OCI-LY1 (cell line): ENCODE data around the gene CLEC12A.
A peak's percentile ranks its signal among the peaks of the same experiment; 100 is the strongest.

Source experiments
- H2AFZ ChIP-seq: fragments of 200-600 bp; sonication (generic), shearing (Covaris generic); 2 replicates; pipeline ENCODE4 v1.6.0; 2014; ENCODE audit warnings: antibody characterized with exemption, mild to moderate bottlenecking, low read length
- H3F3A ChIP-seq: fragments of 200-600 bp; sonication (generic), shearing (Covaris generic); 2 replicates; pipeline ENCODE4 v1.6.0; 2014; ENCODE audit warnings: mild to moderate bottlenecking, antibody characterized with exemption, low read length, moderate library complexity; ENCODE audit not compliant: insufficient read depth
- H3K27ac ChIP-seq: fragments of 200-600 bp; sonication (generic); 2 replicates; pipeline ENCODE4 v1.5.1; 2014; ENCODE audit warnings: low read length, mixed run types, mild to moderate bottlenecking, low read depth; ENCODE audit not compliant: poor library complexity, severe bottlenecking
- H3K27me3 ChIP-seq: fragments of 200-600 bp; sonication (generic); 2 replicates; pipeline ENCODE4 v1.6.0; 2014; ENCODE audit warnings: antibody characterized with exemption, mild to moderate bottlenecking, low read length, moderate library complexity; ENCODE audit not compliant: insufficient read depth
- H3K36me3 ChIP-seq: fragments of 200-600 bp; sonication (generic); 2 replicates; pipeline ENCODE4 v1.6.1; 2014; ENCODE audit warnings: mild to moderate bottlenecking, antibody characterized with exemption, low read length, moderate library complexity, mixed read lengths; ENCODE audit not compliant: insufficient read depth
- H3K4me1 ChIP-seq: fragments of 200-600 bp; sonication (generic); 2 replicates; pipeline ENCODE4 v1.5.1; 2014; ENCODE audit warnings: mild to moderate bottlenecking, low read length, moderate library complexity; ENCODE audit not compliant: insufficient read depth, severe bottlenecking
- H3K4me2 ChIP-seq: fragments of 200-600 bp; sonication (generic), shearing (Covaris generic); 2 replicates; pipeline ENCODE4 v1.6.1; 2014; ENCODE audit warnings: low read length
- H3K4me3 ChIP-seq: fragments of 200-600 bp; sonication (generic); 2 replicates; pipeline ENCODE4 v1.5.1; 2014; ENCODE audit warnings: low read length, low read depth, mild to moderate bottlenecking, mixed read lengths; ENCODE audit not compliant: poor library complexity, severe bottlenecking
- H3K79me2 ChIP-seq: fragments of 200-600 bp; shearing (Covaris generic); 2 replicates; pipeline ENCODE4 v1.6.1; 2016; ENCODE audit warnings: mixed run types, low read length, mixed read lengths; ENCODE audit not compliant: insufficient read depth
- H3K9ac ChIP-seq: fragments of 200-600 bp; sonication (generic), shearing (Covaris generic); 2 replicates; pipeline ENCODE4 v1.6.1; 2014; ENCODE audit warnings: mild to moderate bottlenecking, low read length, mixed read lengths
- H3K9me2 ChIP-seq: fragments of 200-600 bp; sonication (generic), shearing (Covaris generic); 2 replicates; pipeline ENCODE4 v1.6.1; 2014; ENCODE audit warnings: low read depth, mild to moderate bottlenecking, low read length, mixed read lengths
- H3K9me3 ChIP-seq: fragments of 200-600 bp; shearing (Covaris generic); 2 replicates; pipeline ENCODE4 v1.6.1; 2014; ENCODE audit warnings: low read length, mixed read lengths
- H4K20me1 ChIP-seq: fragments of 200-600 bp; sonication (generic), shearing (Covaris generic); 2 replicates; pipeline ENCODE4 v1.6.0; 2016; ENCODE audit warnings: mild to moderate bottlenecking, low read length; ENCODE audit not compliant: insufficient read depth
- EZH2 ChIP-seq: fragments of 200-600 bp; sonication (generic), shearing (Covaris generic); IDR thresholded peaks from 2 replicates; pipeline ENCODE4 v1.8.0; 2017; ENCODE audit warnings: borderline replicate concordance, mixed run types, mild to moderate bottlenecking, antibody characterized with exemption, low read length, moderate library complexity, mixed read lengths
- TF ChIP-seq, protein P1 (sequence below): fragments of 200-600 bp; sonication (generic), shearing (Covaris generic); IDR thresholded peaks from 2 replicates; pipeline ENCODE4 v1.5.1; 2017; ENCODE audit warnings: mild to moderate bottlenecking, antibody characterized with exemption, low read length, moderate library complexity, mixed read lengths

The CLEC12A gene

DNA sequence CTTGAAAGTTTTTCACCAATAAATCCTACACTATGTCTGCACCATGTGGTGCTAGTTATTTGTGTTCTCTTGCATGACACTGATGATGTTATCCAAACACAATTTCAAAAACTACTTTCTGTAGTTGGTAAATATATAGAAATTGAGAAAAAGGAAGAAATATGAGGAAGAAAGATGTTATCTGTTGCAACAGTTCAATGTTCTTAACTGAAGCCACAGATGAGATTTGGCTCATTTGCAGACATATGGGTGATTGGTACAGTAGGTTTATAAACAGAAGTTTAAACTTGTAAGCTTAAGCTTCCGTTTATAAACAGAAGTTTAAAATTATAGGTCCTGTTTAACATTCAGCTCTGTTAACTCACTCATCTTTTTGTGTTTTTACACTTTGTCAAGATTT is at the start of gene CLEC12A:
TSS of gene CLEC12A (plus strand) at position 229 of the 400 bp plus-strand sequence. CDS start 188 bp downstream, outside the sequence.
- H3K4me2 ChIP-seq = no peak within 1 kb of the TSS
- no peaks in the 10 kb centered on the region for H3K36me3 ChIP-seq

DNA sequence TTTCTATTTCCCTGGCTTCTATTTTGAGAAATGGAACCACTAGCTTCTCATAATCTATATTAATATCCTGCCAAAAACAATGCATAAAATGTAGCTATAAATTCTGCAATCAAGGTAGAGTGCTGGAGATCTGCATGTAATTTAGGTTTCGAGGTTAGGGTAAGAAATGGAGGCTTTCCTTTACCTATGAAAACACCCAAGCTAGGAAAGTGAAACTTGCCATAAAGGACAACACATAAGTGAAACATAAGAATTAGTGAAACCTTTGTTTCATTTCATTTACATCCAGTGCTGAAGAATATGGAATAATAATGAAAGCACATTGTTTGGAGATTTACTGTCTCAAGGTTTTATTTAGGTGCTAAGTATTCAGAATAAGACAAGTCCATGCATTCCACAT is 48.8 kb upstream of the CLEC12A start:
- H4K20me1 ChIP-seq = no peaks in the 10 kb centered on the region
- H3K36me3 ChIP-seq = no peaks in the 10 kb centered on the region
- H3K9me3 ChIP-seq = no peaks in the 10 kb centered on the region
- no peaks in the 10 kb centered on the region for H3K27me3 ChIP-seq
- no peaks in the 10 kb centered on the region for H3K4me1 ChIP-seq
- H3F3A ChIP-seq = no peaks in the 10 kb centered on the region
- no peak overlapping the region for H3K9ac ChIP-seq
- no peak overlapping the region for H3K4me3 ChIP-seq
- H2AFZ ChIP-seq = no peak overlapping the region
- H3K4me2 ChIP-seq = no peak overlapping the region
- no peak overlapping the region for H3K27ac ChIP-seq
- TF ChIP-seq, protein P1, sequence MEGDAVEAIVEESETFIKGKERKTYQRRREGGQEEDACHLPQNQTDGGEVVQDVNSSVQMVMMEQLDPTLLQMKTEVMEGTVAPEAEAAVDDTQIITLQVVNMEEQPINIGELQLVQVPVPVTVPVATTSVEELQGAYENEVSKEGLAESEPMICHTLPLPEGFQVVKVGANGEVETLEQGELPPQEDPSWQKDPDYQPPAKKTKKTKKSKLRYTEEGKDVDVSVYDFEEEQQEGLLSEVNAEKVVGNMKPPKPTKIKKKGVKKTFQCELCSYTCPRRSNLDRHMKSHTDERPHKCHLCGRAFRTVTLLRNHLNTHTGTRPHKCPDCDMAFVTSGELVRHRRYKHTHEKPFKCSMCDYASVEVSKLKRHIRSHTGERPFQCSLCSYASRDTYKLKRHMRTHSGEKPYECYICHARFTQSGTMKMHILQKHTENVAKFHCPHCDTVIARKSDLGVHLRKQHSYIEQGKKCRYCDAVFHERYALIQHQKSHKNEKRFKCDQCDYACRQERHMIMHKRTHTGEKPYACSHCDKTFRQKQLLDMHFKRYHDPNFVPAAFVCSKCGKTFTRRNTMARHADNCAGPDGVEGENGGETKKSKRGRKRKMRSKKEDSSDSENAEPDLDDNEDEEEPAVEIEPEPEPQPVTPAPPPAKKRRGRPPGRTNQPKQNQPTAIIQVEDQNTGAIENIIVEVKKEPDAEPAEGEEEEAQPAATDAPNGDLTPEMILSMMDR = no peak
- no peak for TF ChIP-seq EZH2
- no peaks in the 10 kb centered on the region for H3K9me2 ChIP-seq
- no peaks in the 10 kb centered on the region for H3K79me2 ChIP-seq

More for the DNA sequence above, at the start of gene CLEC12A:
- H3K9me2 ChIP-seq = no peaks in the 10 kb centered on the region
- H3F3A ChIP-seq = no peaks in the 10 kb centered on the region
- H3K27me3 ChIP-seq = no peaks in the 10 kb centered on the region
- H3K9ac ChIP-seq = no peak within 1 kb of the TSS
- H3K79me2 ChIP-seq = no peaks in the 10 kb centered on the region
- H3K4me3 ChIP-seq = no peak within 1 kb of the TSS
- no peaks in the 10 kb centered on the region for H3K4me1 ChIP-seq
- H4K20me1 ChIP-seq = no peaks in the 10 kb centered on the region
- no peak for TF ChIP-seq EZH2
- TF ChIP-seq, protein P1 = no peak
- no peak within 1 kb of the TSS for H3K27ac ChIP-seq
- no peaks in the 10 kb centered on the region; the same call in 1 of the 2 replicates for H3K9me3 ChIP-seq
- H2AFZ ChIP-seq = no peak within 1 kb of the TSS

DNA sequence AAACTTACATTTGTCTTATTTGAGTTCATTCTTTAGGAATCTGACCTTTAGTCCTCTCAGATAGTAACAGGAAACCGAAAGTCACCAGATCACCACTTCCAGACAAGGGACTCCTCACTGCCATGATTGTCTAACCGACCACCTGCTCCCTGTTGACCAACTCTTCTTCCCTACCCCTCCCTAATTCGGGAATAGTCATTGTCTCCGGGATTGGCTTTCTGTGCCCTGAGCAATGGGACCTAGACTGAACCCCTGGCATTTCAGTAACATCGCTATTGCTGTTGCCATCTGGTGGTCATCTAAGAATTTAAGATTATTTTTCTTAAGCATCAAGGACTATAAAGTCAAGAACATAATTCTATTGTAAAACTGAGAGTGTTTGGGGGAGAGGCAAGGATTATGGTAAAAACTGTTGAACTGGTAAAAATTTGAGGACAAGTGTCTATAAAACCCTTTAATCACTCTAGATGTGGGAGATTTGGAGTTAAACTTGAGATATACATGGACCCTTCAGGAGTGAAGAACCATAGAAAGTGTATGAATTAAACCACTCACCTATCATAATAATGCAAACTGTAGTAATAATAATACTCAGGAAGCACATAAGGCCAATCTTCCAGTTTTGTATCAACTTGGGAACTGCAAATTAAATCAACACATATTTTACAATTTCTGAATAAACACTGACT is 45.4 kb upstream of the CLEC12A start:
- Histone ChIP-seq H3K79me2 (no peaks in the 10 kb centered on the region), H3K4me3 (no peak overlapping the region), H3K27me3 (no peaks in the 10 kb centered on the region), H3K9me3 (no peaks in the 10 kb centered on the region), H3K4me2 (no peak overlapping the region), H3K27ac (no peak overlapping the region), H3K9me2 (no peaks in the 10 kb centered on the region), H4K20me1 (no peaks in the 10 kb centered on the region), H3K4me1 (peaks cover 10% of the 10 kb centered on the region), H3F3A (no peaks in the 10 kb centered on the region), H2AFZ (no peak overlapping the region), H3K36me3 (no peaks in the 10 kb centered on the region), H3K9ac (no peak overlapping the region)
- TF ChIP-seq, protein P1 = peak; percentile 68
- no peak for TF ChIP-seq EZH2
